ENCODE results near the gene CLCA4. TPM values are rescaled to one million over a fixed set of nuclear protein-coding genes. Genes with fewer than 3 reads are reported as not detected.

CLCA4 gene
- total RNA-seq, 4 donors from 2014 or later = 0.99 to 1.9 (median 1.0) TPM

DNA sequence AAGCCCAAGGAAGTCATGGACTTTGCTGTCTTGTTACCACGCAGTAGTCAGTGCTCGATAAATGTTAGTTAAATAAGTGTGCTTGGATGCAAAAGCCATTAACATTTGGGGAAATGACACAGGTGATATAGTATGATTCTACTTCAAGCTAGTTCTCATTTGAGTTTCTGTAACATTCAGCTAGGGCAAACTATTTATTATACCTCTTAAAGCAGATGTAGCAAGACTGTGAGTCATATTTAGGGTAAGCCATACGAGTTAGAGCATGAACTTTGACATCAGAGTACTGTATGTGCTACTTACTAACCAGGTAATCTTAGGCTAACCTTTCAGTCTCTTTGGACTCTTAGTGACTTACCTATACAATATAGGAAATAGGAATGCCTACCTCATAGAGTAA lies 21.0 kb downstream of the CLCA4 start:
- intact Hi-C loops (cut with DNase I; ENCODE audit: low total_unique reads) = no loop called here
- 65 to 72% methylated on average over 3 of the region's 3 CpGs for WGBS, 2 donors

DNA sequence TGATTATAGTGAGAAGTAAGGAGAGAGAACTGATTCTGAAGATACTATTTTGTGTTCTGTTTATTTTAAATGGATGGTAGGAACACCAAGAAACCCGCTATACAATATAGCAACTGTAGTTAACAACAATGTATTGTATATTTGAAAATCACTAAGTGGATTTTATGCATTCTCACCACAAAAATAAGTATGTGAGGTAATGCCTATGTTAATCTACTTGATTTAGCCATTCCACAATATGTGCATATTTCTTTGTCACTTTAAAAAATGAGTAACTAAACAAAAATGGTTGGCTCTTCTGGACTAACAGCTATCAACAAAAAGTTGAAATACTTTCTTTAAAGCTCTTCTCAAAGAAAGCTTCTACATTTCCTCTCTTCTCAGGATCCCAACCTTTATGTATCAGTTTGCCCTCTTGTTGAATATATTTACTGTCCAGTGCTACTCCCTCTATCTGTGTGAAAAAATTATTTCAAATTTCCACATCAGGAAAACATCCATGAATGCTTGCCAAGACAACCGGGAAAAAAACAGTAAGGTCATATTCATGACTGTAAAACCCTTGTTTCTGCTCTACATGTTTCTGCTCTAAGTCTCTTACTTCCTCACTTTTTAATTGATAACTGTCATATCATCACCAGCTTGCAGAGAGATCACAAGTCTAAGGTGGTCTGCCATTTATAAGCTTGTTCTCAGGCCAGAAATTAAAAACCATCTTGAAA lies 27.0 kb downstream of the CLCA4 start:
- TF ChIP-seq, protein P1, sequence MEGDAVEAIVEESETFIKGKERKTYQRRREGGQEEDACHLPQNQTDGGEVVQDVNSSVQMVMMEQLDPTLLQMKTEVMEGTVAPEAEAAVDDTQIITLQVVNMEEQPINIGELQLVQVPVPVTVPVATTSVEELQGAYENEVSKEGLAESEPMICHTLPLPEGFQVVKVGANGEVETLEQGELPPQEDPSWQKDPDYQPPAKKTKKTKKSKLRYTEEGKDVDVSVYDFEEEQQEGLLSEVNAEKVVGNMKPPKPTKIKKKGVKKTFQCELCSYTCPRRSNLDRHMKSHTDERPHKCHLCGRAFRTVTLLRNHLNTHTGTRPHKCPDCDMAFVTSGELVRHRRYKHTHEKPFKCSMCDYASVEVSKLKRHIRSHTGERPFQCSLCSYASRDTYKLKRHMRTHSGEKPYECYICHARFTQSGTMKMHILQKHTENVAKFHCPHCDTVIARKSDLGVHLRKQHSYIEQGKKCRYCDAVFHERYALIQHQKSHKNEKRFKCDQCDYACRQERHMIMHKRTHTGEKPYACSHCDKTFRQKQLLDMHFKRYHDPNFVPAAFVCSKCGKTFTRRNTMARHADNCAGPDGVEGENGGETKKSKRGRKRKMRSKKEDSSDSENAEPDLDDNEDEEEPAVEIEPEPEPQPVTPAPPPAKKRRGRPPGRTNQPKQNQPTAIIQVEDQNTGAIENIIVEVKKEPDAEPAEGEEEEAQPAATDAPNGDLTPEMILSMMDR (IDR thresholded peaks at IDR 0.05) = no peak
- no peak for TF ChIP-seq POLR2A (IDR thresholded peaks at IDR 0.05)
- intact Hi-C loops (cut with DNase I; ENCODE audit: low total_unique reads) = no loop called here
- no peak overlapping the region for H3K4me3 ChIP-seq (ENCODE audit: low read depth, poor library complexity, severe bottlenecking)
- DNase-seq (ENCODE audit: low spot score in 2 of 2) = no peak
- WGBS, 2 donors = 66% methylated on average over 2 of the region's 2 CpGs

More for the DNA sequence above, 21.0 kb downstream of the CLCA4 start:
- no peak for DNase-seq (ENCODE audit: low spot score in 2 of 2)
- H3K4me3 ChIP-seq (ENCODE audit: low read depth, poor library complexity, severe bottlenecking) = no peak overlapping the region
- TF ChIP-seq, protein P1 (IDR thresholded peaks at IDR 0.05) = no peak
- no peak for TF ChIP-seq POLR2A (IDR thresholded peaks at IDR 0.05)

DNA sequence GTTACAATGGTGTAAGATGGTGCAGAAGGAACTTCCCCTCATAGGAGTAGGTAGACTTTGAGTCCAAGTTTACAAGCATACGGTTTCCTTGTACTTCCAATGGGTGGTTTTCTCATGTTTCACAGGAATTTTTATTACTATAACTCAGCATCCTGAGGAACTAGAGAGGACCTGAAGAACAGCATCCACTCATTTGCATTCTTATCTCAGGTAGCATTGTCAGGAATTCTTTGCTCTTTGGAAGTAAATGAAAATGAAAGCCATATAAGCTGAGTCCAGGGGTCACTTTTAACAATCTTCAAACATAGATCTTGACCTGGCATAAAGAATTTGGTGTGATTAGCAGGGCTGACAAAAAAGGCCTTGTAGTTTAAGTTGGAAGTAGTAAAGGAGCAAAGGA lies 34.4 kb downstream of the CLCA4 start:
- no peak for TF ChIP-seq POLR2A (IDR thresholded peaks at IDR 0.05)
- TF ChIP-seq, protein P1 (IDR thresholded peaks at IDR 0.05) = no peak
- intact Hi-C loops (cut with DNase I; ENCODE audit: low total_unique reads) = no loop called here
- WGBS, 2 donors = 88 to 91% methylated on average over 1 of the region's 1 CpG
- DNase-seq (ENCODE audit: low spot score in 2 of 2) = no peak
- no peak overlapping the region for H3K4me3 ChIP-seq (ENCODE audit: low read depth, poor library complexity, severe bottlenecking)

DNA sequence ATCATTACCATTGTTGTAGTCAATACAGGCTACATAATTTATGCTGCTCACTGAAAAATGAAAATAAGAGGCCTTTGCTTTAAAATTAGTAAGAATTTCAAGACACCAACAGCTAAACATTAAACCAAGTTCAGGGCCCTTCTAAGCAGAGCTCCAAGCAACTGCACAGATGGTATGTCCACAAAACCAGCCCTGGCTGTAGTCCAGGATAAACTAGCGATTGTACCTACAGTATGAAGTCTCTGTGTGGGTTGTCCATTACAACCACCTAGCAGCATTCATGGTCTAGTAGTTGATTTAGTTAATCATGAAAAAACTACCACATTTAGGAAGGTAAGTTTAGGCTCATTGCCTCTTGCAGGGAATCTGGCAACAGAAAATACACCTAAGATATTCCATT lies 35.3 kb downstream of the CLCA4 start:
- TF ChIP-seq, protein P1 (IDR thresholded peaks at IDR 0.05) = no peak
- no peak for TF ChIP-seq POLR2A (IDR thresholded peaks at IDR 0.05)
- DNase-seq (ENCODE audit: low spot score in 2 of 2) = no peak
- 90 to 96% methylated on average over 1 of the region's 1 CpG for WGBS, 2 donors
- intact Hi-C loops (cut with DNase I; ENCODE audit: low total_unique reads) = no loop called here
- H3K4me3 ChIP-seq (ENCODE audit: low read depth, poor library complexity, severe bottlenecking) = no peak overlapping the region

DNA sequence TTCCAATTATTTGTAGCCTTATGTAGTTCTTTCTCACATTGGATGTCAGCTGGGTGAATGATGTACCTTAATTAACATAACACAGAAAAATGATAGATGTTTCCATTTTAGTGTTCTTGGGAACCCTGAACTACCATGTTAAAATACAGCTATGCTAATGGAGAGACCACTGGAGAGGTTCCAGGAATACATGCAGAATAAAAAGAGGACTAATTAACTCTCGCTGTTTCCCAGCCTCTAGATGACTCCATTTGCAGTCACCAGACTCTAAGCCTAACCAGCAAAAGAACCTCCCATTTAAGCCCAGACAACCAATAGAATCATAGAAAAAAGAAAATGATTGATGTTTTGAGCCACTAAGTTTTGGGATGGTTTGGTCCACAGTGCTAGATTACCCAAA lies 36.2 kb downstream of the CLCA4 start:
- intact Hi-C loops (cut with DNase I; ENCODE audit: low total_unique reads) = no loop called here
- no peak for DNase-seq (ENCODE audit: low spot score in 2 of 2)
- H3K4me3 ChIP-seq (ENCODE audit: low read depth, poor library complexity, severe bottlenecking) = no peak overlapping the region

More for the DNA sequence above, 36.2 kb downstream of the CLCA4 start:
- no peak for TF ChIP-seq POLR2A (IDR thresholded peaks at IDR 0.05)
- TF ChIP-seq, protein P1 (IDR thresholded peaks at IDR 0.05) = no peak
- WGBS, 2 donors = 91 to 96% methylated on average over 1 of the region's 1 CpG

Data from lower leg skin (tissue), 4 donors.